ENCODE measurements around the gene MPND.

MPND gene

GRCh38 chr19:4366666-4367335, 23.4 kb downstream of the MPND start:
- DNase-seq (ENCODE audit: low read depth in 2 of 2), result no peak

- DNase-seq (ENCODE audit: low read depth in 2 of 2), result no peak
Measured at GRCh38 chr19:4367336-4367723, 24.0 kb downstream of the MPND start.

- no peak for DNase-seq (ENCODE audit: low read depth in 2 of 2)
Measured at GRCh38 chr19:4367781-4368127, 24.4 kb downstream of the MPND start.

GRCh38 chr19:4368128-4368820, 24.9 kb downstream of the MPND start:
- DNase-seq (ENCODE audit: low read depth in 2 of 2), result no peak

GRCh38 chr19:4369109-4369887, 25.9 kb downstream of the MPND start:
- peak; percentile 24 to 34 for DNase-seq (ENCODE audit: low read depth in 2 of 2)

- DNase-seq (ENCODE audit: low read depth in 2 of 2), result peak; percentile 45 to 47
Measured at GRCh38 chr19:4369888-4370260, 26.5 kb downstream of the MPND start.

GRCh38 chr19:4370418-4371041, 27.2 kb downstream of the MPND start:
- no peak for DNase-seq (ENCODE audit: low read depth in 2 of 2)

GRCh38 chr19:4371247-4372164, 28.1 kb downstream of the MPND start:
- DNase-seq (ENCODE audit: low read depth in 2 of 2), result no peak

- DNase-seq (ENCODE audit: low read depth in 2 of 2), result no peak
Measured at GRCh38 chr19:4372165-4373012, 29.0 kb downstream of the MPND start.

GRCh38 chr19:4373013-4373367, 29.6 kb downstream of the MPND start:
- no peak for DNase-seq (ENCODE audit: low read depth in 2 of 2)

- no peak for DNase-seq (ENCODE audit: low read depth in 2 of 2)
Measured at GRCh38 chr19:4373601-4374497, 30.5 kb downstream of the MPND start.

- DNase-seq (ENCODE audit: low read depth in 2 of 2), result no peak
Measured at GRCh38 chr19:4374498-4375163, 31.3 kb downstream of the MPND start.

- no peak for DNase-seq (ENCODE audit: low read depth in 2 of 2)
Measured at GRCh38 chr19:4375164-4376027, 32.0 kb downstream of the MPND start.

- DNase-seq (ENCODE audit: low read depth in 2 of 2), result no peak
Measured at GRCh38 chr19:4376028-4376670, 32.8 kb downstream of the MPND start.

- DNase-seq (ENCODE audit: low read depth in 2 of 2), result no peak
Measured at GRCh38 chr19:4376671-4376990, 33.3 kb downstream of the MPND start.

GRCh38 chr19:4376991-4377781, 33.8 kb downstream of the MPND start:
- DNase-seq (ENCODE audit: low read depth in 2 of 2), result no peak

- no peak for DNase-seq (ENCODE audit: low read depth in 2 of 2)
Measured at GRCh38 chr19:4378886-4379285, 35.5 kb downstream of the MPND start.

Data from stimulated activated CD8-positive, alpha-beta memory T cell treated with anti-CD3 and anti-CD28 coated beads, Interleukin-7, amount 100 ng/mL, for 1 hour (primary cell).